Lung (tissue), 12 donors: ENCODE data around the gene RPUSD4. TPM values are rescaled to one million over a fixed set of nuclear protein-coding genes. Genes with fewer than 3 reads are reported as not detected.

Source experiments
- ATAC-seq: fragments of 200-7000 bp; cut with Tn5 transposase; one replicate; pipeline ENCODE4 v1.9.1; 2020; ENCODE audit warnings: moderate number of reproducible peaks; ENCODE audit not compliant: insufficient read depth, low FRiP score
- DNase-seq, 3 donors: peaks; one replicate each; pipeline ENCODE4 v3.0.0-alpha.2; 2013 to 2017
- H3K27ac ChIP-seq, 2 donors: one replicate each; pipeline ENCODE4 v1.5.1; 2013; ENCODE audit warnings: mild to moderate bottlenecking in 2 of 2, moderate library complexity in 2 of 2, control low read depth in 1 of 2, inconsistent platforms in 1 of 2, low read depth in 1 of 2, low read length in 1 of 2
- H3K27me3 ChIP-seq, 3 donors: one replicate each; pipeline ENCODE4 v1.5.1; 2013; ENCODE audit warnings: low read length in 2 of 3; ENCODE audit not compliant: control insufficient read depth in 3 of 3, insufficient read depth in 3 of 3
- H3K36me3 ChIP-seq, 4 donors: one replicate each; pipeline ENCODE4 v1.5.1; 2013; ENCODE audit warnings: low read length in 4 of 4, mild to moderate bottlenecking in 1 of 4, moderate library complexity in 1 of 4; ENCODE audit not compliant: control insufficient read depth in 4 of 4, insufficient read depth in 4 of 4
- H3K4me1 ChIP-seq, 5 donors: one replicate each; pipeline ENCODE4 v1.5.1; 2013; ENCODE audit warnings: low read length in 5 of 5, mild to moderate bottlenecking in 2 of 5, moderate library complexity in 1 of 5; ENCODE audit not compliant: control insufficient read depth in 5 of 5, insufficient read depth in 5 of 5
- H3K4me3 ChIP-seq: one replicate; pipeline ENCODE4 v1.5.1; 2013; ENCODE audit warnings: mild to moderate bottlenecking, control low read depth, moderate library complexity
- H3K9ac ChIP-seq, 2 donors: one replicate each; pipeline ENCODE4 v1.5.1; 2013; ENCODE audit warnings: low read length in 2 of 2, control low read depth in 1 of 2; ENCODE audit not compliant: insufficient read depth in 1 of 2
- H3K9me3 ChIP-seq, 4 donors: one replicate each; pipeline ENCODE4 v1.5.1; 2013; ENCODE audit warnings: low read length in 3 of 4, mild to moderate bottlenecking in 1 of 4, moderate library complexity in 1 of 4; ENCODE audit not compliant: control insufficient read depth in 4 of 4, insufficient read depth in 3 of 4
- WGBS, 2 donors: extraction: QIAGEN DNeasy Blood & Tissue Kit; methylation state at CpG; one replicate each; pipeline ENCODE4 v1.1.7; 2013; 5-methylcytosine and 5-hydroxymethylcytosine counted together
- polyA plus RNA-seq, 2 donors: library from polyadenylated mRNA; stranded (reverse); fragments of 200-250 nt; gene quantifications; one replicate each; pipeline ENCODE4 v1.2.1, GENCODE V29; 2013
- total RNA-seq, 2 donors: library from RNA; depleted of rRNA in 1 of 2; stranded (reverse); fragments of >200 nt in 1 of 2; gene quantifications; one replicate each; pipeline ENCODE4 v1.2.1, GENCODE V29; 2014 to 2021
- TF ChIP-seq, protein P1 (sequence below): IDR thresholded peaks from 2 replicates; pipeline ENCODE4 v1.5.1; 2012; ENCODE audit warnings: mild to moderate bottlenecking; ENCODE audit errors: control extremely low read depth, extremely low read depth
- donor health status: control.
- donor health status: control.
- donor health status: Bipolar disorder and iron deficiency.
- donor health status: healthy.
- donor health status: DM: yes; HTN: yes; CAD: no.

The RPUSD4 gene
- total and polyA plus RNA-seq, 4 donors, result 13.3 to 27.8 (median 19.8) TPM

DNA sequence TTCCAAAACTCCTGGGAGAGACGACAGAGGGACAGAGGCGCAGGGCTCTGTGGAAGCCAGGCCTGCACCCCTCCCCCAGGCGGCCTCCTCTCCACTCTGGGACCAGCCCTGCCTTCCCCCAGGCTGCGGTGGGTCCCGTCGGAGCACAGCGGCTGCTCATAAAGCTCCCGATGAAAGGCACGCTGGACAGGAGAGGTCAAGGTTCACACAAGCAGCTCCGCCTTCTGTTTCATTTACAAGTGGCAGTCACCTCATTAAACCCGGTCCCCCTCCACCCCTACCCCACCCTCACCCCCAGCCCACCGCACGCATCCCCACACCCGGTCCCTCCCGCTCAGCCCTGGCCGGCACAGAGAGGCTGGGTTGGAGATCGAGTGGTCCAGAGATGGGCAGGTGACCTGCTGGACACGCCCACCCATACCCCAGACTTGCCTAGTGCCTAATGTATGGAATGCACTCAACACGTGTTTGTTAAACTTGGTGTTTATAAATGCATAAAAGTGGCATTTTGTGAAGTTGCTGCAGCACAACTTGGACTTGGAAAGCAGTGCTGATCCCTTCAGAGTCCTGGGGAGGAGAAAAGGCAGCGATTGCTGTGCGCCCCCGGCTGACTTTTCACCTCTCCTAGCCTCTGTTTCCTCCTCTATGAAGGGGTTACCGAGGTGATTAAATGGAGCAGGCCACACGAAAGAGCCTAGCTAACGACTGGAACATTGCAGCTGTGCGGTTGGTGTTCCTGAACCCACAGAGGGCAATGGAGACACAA, 26.0 kb downstream of the RPUSD4 start:
- WGBS, 2 donors, result 82 to 84% methylated on average over 26 of the region's 26 CpGs
- Histone ChIP-seq H3K27ac (no peak overlapping the region), H3K9me3 (no peaks in the 10 kb centered on the region), H3K27me3 (no peaks in the 10 kb centered on the region), H3K4me3 (no peak overlapping the region), H3K4me1 (peaks cover 0 to 18% (median 0%) of the 10 kb centered on the region in 5 donors), H3K36me3 (peaks cover 0 to 10% (median 0%) of the 10 kb centered on the region in 4 donors), H3K9ac (no peak overlapping the region)
- TF ChIP-seq, protein P1, sequence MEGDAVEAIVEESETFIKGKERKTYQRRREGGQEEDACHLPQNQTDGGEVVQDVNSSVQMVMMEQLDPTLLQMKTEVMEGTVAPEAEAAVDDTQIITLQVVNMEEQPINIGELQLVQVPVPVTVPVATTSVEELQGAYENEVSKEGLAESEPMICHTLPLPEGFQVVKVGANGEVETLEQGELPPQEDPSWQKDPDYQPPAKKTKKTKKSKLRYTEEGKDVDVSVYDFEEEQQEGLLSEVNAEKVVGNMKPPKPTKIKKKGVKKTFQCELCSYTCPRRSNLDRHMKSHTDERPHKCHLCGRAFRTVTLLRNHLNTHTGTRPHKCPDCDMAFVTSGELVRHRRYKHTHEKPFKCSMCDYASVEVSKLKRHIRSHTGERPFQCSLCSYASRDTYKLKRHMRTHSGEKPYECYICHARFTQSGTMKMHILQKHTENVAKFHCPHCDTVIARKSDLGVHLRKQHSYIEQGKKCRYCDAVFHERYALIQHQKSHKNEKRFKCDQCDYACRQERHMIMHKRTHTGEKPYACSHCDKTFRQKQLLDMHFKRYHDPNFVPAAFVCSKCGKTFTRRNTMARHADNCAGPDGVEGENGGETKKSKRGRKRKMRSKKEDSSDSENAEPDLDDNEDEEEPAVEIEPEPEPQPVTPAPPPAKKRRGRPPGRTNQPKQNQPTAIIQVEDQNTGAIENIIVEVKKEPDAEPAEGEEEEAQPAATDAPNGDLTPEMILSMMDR, result no peak
- DNase-seq (peak; percentile 71 to 76 (median 73)), ATAC-seq (no peak)

DNA sequence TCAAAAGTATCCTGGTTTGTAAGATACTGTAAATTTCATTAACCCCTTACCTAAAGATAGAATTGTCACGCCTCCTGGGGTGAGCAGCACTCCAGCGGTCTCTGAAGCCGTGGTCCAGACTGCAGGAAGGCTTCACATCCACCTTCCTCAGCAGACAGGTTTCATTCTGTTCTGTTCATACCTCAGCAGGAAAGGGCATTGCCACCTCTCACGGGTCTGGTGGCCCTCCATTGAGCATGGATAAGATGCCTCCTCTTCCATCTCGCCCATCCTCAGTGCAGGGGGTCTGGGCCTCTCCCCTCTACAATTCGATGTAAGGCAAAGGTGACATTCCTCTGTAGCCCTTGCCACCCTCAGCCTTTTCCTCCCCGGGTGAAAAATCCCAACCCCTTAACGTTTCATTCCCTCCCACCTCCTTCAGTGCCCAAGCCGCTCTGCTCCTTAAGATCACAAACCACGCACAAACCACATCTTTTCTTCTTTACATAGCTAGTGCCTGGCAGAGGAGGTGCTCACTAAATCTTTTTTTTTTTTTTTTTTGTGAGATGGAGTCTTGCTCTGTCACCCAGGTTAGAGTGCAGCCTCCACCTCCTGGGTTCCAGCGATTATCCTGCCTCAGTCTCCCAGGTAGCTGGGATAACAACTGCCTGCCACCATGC, 28.5 kb downstream of the RPUSD4 start:
- H3K27me3 ChIP-seq, result no peaks in the 10 kb centered on the region
- no peaks in the 10 kb centered on the region for H3K9me3 ChIP-seq
- H3K4me3 ChIP-seq, result no peak overlapping the region
- ATAC-seq, result no peak
- no peak overlapping the region for H3K27ac ChIP-seq
- peaks cover 0 to 5% (median 0%) of the 10 kb centered on the region in 4 donors for H3K36me3 ChIP-seq
- peaks cover 0 to 18% (median 0%) of the 10 kb centered on the region in 5 donors for H3K4me1 ChIP-seq
- TF ChIP-seq, protein P1, result no peak
- H3K9ac ChIP-seq, result no peak overlapping the region
- no peak for DNase-seq
- 73 to 76% methylated on average over 11 of the region's 11 CpGs for WGBS, 2 donors

DNA sequence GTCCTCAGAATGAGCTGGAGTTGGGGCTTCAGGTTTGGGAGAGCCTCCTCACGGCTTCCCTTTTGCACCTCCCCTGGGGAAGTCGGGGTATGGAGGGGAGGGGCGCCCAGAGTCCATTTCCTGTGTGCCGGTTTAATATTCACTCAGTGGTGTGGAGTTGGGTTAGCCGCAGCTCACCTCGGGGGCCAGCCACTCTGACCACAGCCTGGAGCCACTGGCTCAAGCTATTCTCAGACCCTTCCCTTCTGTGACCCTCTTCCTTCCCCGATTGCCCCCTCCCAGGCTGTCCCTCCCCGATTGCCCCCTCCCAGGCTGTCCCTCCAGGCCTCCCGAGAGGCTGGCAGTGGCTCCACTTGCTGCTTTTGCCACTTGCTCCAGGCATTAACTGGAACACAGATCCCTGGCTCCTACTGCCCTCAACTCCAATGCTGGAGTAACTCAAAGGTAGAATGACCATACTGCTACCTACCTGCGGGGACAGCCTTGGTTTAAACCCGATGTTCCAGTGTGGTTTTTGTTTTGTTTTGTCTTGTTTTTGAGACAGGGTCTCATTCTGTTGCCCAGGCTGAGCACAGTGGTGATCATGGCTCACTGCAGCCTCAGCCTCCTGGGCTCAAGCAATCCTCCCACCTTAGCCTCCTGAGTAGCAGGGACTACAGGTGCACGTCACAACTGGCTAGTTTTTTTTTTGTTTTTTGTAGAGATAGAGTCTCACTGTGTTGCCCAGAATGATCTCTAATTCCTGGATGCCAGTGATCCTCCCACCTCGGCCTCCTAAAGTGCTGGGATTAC, 29.3 kb downstream of the RPUSD4 start:
- TF ChIP-seq, protein P1, result no peak
- Histone ChIP-seq H3K36me3 (peaks cover 0 to 3% (median 0%) of the 10 kb centered on the region in 4 donors), H3K4me3 (no peak overlapping the region), H3K9me3 (no peaks in the 10 kb centered on the region), H3K27ac (no peak overlapping the region), H3K4me1 (peaks cover 0 to 18% (median 0%) of the 10 kb centered on the region in 5 donors), H3K9ac (no peak overlapping the region), H3K27me3 (no peaks in the 10 kb centered on the region)
- DNase-seq, result no peak
- 56 to 66% methylated on average over 13 of the region's 13 CpGs for WGBS, 2 donors
- ATAC-seq, result no peak
